C4-2B (cell line): Measurements from ENCODE around the gene KRTAP10-8.
"Not testable (repeated sequence)": the region's sequence is repeated elsewhere in the genome, so short reads cannot be mapped to it uniquely, and the experiment has no call there.

Experiments
- ZFX ChIP-seq: fragments of 450-650 bp; IDR thresholded peaks from 2 replicates; pipeline ENCODE4 v1.6.1; 2017
- TF ChIP-seq, protein P1 (sequence below): fragments of 450-650 bp; conservative IDR thresholded peaks from 2 replicates; pipeline ENCODE4 v1.5.1; 2017; ENCODE audit warnings: mild to moderate bottlenecking

DNA sequence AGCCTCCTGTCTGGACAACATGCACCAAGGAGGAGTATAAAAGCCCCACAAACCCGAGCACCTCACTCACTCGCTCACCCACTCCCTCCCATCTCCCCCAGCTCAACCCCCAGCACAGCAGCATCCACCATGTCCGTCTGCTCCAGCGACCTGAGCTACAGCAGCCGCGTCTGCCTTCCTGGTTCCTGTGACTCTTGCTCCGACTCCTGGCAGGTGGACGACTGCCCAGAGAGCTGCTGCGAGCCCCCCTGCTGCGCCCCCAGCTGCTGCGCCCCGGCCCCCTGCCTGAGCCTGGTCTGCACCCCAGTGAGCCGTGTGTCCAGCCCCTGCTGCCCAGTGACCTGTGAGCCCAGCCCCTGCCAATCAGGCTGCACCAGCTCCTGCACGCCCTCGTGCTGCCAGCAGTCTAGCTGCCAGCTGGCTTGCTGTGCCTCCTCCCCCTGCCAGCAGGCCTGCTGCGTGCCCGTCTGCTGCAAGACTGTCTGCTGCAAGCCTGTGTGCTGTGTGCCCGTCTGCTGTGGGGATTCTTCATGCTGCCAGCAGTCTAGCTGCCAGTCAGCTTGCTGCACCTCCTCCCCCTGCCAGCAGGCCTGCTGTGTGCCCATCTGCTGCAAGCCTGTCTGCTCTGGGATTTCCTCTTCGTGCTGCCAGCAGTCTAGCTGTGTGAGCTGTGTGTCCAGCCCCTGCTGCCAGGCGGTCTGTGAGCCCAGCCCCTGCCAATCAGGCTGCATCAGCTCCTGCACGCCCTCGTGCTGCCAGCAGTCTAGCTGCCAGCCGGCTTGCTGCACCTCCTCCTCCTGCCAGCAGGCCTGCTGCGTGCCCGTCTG, 38.0 kb upstream of the KRTAP10-8 start, which contains the start of gene KRTAP10-4:
- TF ChIP-seq, protein P1, sequence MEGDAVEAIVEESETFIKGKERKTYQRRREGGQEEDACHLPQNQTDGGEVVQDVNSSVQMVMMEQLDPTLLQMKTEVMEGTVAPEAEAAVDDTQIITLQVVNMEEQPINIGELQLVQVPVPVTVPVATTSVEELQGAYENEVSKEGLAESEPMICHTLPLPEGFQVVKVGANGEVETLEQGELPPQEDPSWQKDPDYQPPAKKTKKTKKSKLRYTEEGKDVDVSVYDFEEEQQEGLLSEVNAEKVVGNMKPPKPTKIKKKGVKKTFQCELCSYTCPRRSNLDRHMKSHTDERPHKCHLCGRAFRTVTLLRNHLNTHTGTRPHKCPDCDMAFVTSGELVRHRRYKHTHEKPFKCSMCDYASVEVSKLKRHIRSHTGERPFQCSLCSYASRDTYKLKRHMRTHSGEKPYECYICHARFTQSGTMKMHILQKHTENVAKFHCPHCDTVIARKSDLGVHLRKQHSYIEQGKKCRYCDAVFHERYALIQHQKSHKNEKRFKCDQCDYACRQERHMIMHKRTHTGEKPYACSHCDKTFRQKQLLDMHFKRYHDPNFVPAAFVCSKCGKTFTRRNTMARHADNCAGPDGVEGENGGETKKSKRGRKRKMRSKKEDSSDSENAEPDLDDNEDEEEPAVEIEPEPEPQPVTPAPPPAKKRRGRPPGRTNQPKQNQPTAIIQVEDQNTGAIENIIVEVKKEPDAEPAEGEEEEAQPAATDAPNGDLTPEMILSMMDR, result not testable (repeated sequence)
- not testable (repeated sequence) for TF ChIP-seq ZFX
